Chondrocyte (in vitro differentiated cells): ENCODE data around the gene HAS3. TPM values are rescaled to one million over a fixed set of nuclear protein-coding genes. Genes with fewer than 3 reads are reported as not detected.
"Not testable (repeated sequence)": the region's sequence is repeated elsewhere in the genome, so short reads cannot be mapped to it uniquely, and the experiment has no call there.

Experiments
- DNase-seq: peaks from one replicate; pipeline ENCODE4 v3.0.0; 2021; ENCODE audit warnings: mixed read lengths, low spot score
- H3K27ac Mint-ChIP-seq: one replicate; pipeline ENCODE4 v1.8.0; 2021; ENCODE audit warnings: mild to moderate bottlenecking, moderate library complexity, mixed read lengths; ENCODE audit not compliant: unreplicated experiment
- H3K27me3 Mint-ChIP-seq: 2 replicates; pipeline ENCODE4 v1.8.0; 2021; ENCODE audit warnings: low read depth, mixed read lengths
- H3K36me3 Mint-ChIP-seq: 2 replicates; pipeline ENCODE4 v1.8.0; 2021; ENCODE audit warnings: low read depth, mixed read lengths
- H3K4me1 Mint-ChIP-seq: 2 replicates; pipeline ENCODE4 v1.8.0; 2021; ENCODE audit warnings: low read depth, mild to moderate bottlenecking, mixed read lengths
- H3K4me3 Mint-ChIP-seq: one replicate; pipeline ENCODE4 v1.8.0; 2021; ENCODE audit warnings: mild to moderate bottlenecking, moderate library complexity, mixed read lengths; ENCODE audit not compliant: unreplicated experiment
- H3K9me3 Mint-ChIP-seq: 2 replicates; pipeline ENCODE4 v1.8.0; 2021; ENCODE audit warnings: low read depth, mixed read lengths
- total RNA-seq: library from RNA; stranded (reverse); gene quantifications from 3 replicates; pipeline ENCODE4 v1.2.1, GENCODE V29; 2021
- TF ChIP-seq, protein P1 (sequence below): fragments of 200-600 bp; sonication (generic); IDR thresholded peaks from 2 replicates; pipeline ENCODE4 v1.5.0; 2021; ENCODE audit warnings: antibody characterized with exemption, mild to moderate bottlenecking, moderate library complexity

The HAS3 gene
- total RNA-seq, 1 donor from 2014 or later = 1.5 TPM

DNA sequence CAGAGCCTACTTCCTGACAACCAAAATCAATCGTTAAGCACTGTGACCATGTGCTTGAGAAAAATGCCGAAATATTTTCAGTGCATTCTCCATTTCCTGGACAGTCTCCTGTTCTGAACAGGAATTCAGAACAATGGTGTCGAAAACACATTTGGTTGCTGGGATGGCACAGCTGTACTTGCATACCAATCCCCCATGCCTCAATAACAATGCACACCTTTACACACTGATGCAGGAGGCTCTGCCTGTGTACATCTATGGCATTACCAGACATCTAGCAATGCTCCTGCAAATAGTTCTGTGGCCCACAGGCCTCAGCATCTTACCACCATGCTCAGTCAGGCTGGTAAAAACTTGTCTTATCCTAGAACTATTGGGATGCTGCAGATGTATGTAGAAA, 20.8 kb downstream of the HAS3 start:
- no peaks in the 10 kb centered on the region for H3K9me3 Mint-ChIP-seq
- peaks cover 4% of the 10 kb centered on the region for H3K36me3 Mint-ChIP-seq
- TF ChIP-seq, protein P1, sequence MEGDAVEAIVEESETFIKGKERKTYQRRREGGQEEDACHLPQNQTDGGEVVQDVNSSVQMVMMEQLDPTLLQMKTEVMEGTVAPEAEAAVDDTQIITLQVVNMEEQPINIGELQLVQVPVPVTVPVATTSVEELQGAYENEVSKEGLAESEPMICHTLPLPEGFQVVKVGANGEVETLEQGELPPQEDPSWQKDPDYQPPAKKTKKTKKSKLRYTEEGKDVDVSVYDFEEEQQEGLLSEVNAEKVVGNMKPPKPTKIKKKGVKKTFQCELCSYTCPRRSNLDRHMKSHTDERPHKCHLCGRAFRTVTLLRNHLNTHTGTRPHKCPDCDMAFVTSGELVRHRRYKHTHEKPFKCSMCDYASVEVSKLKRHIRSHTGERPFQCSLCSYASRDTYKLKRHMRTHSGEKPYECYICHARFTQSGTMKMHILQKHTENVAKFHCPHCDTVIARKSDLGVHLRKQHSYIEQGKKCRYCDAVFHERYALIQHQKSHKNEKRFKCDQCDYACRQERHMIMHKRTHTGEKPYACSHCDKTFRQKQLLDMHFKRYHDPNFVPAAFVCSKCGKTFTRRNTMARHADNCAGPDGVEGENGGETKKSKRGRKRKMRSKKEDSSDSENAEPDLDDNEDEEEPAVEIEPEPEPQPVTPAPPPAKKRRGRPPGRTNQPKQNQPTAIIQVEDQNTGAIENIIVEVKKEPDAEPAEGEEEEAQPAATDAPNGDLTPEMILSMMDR = no peak

DNA sequence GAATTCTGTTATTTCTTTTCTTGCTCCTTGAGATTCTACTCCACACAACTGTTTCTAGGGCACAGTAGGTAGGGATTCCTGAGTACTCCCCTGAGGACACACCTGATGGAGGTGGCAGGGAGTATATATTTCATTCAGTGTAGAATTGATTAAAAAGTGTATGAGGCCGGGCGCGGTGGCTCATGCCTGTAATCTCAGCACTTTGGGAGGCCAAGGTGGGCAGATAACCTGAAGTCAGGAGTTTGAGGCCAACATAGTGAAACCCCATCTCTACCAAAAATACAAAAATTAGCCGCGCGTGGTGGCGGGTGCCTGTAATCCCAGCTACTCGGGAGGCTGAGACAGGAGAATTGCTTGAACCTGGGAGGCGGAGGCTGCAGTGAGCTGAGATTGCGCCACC, 21.3 kb downstream of the HAS3 start:
- not testable (repeated sequence) for H3K4me3 Mint-ChIP-seq, H3K27me3 Mint-ChIP-seq, H3K36me3 Mint-ChIP-seq, H3K27ac Mint-ChIP-seq, DNase-seq, H3K9me3 Mint-ChIP-seq
- peaks cover 22% of the 10 kb centered on the region for H3K4me1 Mint-ChIP-seq

More for the DNA sequence above, 20.8 kb downstream of the HAS3 start:
- Mint-ChIP-seq H3K27me3 (no peaks in the 10 kb centered on the region), H3K4me1 (peaks cover 17% of the 10 kb centered on the region), H3K27ac (peak overlapping the region; percentile 27), H3K4me3 (no peak overlapping the region)
- DNase-seq = no peak

DNA sequence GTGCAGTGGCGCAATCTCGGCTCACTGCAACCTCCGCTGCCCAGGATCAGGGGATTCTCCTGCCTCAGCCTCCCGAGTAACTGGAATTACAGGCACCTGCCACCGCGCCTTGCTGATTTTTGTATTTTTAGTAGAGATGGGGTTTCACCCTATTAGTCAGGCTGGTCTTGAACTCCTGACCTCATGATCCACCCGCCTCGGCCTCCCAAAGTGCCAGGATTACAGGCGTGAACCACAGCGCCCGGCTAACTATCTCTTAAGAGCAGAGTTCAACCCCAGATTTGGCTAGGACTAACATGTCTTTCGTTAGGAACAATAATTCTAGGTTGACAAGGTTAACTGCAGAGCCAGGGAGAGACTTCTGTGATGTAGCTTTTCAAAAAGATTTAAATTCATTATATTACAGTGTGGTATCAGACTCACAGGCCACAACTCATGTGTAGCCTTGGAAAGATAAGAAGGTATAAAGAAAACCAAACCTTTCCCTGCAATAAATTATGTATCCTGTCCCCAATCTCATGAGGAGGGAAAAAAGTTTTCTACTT, 22.6 kb downstream of the HAS3 start:
- no peak overlapping the region for H3K4me3 Mint-ChIP-seq
- H3K9me3 Mint-ChIP-seq = no peaks in the 10 kb centered on the region
- TF ChIP-seq, protein P1 = no peak
- H3K27me3 Mint-ChIP-seq = no peaks in the 10 kb centered on the region
- DNase-seq = no peak
- no peak overlapping the region for H3K27ac Mint-ChIP-seq
- peaks cover 2% of the 10 kb centered on the region for H3K36me3 Mint-ChIP-seq
- H3K4me1 Mint-ChIP-seq = peaks cover 25% of the 10 kb centered on the region

DNA sequence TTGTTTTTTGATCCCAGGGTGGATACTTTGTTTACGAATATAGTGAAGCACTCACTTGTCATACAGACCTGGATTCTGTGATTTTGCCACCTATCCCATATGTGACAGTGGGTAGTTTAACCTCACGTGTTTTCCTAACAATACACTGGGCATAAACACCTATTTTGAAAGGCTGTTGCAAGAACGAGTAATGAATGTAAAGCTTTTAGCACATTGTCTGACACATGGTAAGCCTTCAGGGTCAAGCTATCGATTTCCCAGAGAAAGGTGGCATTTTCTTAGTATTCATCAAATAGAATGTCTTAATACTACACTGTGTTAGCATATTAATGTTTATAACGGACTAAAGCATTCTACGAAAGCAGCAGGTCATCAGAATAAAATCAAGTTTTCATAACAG, 25.0 kb downstream of the HAS3 start:
- H3K4me3 Mint-ChIP-seq = no peak overlapping the region
- no peaks in the 10 kb centered on the region for H3K27me3 Mint-ChIP-seq
- DNase-seq = no peak
- H3K9me3 Mint-ChIP-seq = no peaks in the 10 kb centered on the region
- H3K36me3 Mint-ChIP-seq = peaks cover 3% of the 10 kb centered on the region
- TF ChIP-seq, protein P1 = no peak
- no peak overlapping the region for H3K27ac Mint-ChIP-seq
- H3K4me1 Mint-ChIP-seq = peaks cover 45% of the 10 kb centered on the region

DNA sequence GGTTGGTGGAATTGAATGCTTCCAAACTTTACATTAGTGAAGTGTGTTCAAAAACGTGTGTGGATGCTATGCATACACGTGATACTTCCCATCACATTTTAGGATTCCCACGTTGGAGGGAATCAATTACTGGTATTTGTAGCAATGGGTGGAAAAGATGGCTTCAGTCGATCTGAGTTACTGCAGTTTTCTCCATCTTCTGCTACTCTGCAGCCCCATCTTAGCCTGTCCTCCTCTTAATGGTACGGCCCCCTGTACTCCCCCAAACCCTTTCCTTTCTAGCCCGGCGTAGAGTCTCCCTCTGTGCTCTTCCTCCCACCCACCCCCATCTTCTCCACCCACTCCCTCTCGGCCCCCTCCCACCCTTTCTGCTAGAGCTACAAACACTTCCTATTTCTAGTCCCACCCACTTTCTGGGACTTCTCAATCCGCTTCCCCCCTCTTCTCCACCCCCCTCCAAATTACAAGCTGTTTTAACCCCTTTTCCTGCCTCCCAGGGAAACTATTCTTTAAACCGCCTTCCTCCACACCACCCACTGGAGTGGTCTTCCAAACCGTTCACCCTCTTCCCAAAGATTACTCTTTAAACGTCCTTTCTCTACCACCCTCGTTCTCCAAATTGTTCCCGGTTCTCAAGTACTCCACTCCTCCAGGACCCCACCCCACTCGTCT, 25.9 kb downstream of the HAS3 start:
- H3K9me3 Mint-ChIP-seq = no peaks in the 10 kb centered on the region
- peaks cover 3% of the 10 kb centered on the region for H3K36me3 Mint-ChIP-seq
- DNase-seq = no peak
- H3K27ac Mint-ChIP-seq = peak overlapping the region; percentile 92
- TF ChIP-seq, protein P1 = no peak
- peak overlapping the region; percentile 98 for H3K4me3 Mint-ChIP-seq
- peaks cover 45% of the 10 kb centered on the region for H3K4me1 Mint-ChIP-seq
- H3K27me3 Mint-ChIP-seq = no peaks in the 10 kb centered on the region
